ENCODE data around the gene POU2F1.
A peak's percentile ranks its signal among the peaks of the same experiment; 100 is the strongest.

The POU2F1 gene

DNA sequence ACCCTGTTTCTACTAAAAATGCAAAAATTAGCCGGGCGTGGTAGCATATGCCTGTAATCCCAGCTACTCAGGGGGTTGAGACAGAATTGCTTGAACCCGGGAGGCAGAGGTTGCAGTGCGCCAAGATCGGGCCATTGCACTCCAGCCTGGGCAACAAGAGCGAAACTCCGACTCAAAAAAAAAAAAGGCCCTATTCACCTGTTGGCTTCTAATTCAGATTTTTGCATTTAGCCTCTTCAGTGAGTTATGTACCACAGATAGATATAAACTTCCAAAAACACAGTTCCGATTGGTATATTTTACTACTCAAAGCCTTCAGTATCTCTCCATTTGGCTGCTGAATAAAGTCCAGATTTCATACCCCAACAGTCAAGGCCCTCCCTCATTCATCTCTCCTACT is 42.7 kb downstream of the POU2F1 start:
- no peak for DNase-seq (ENCODE audit: low read depth, low spot score)
- Histone ChIP-seq H3K36me3 (ENCODE audit: insufficient read depth, low read length) (no peaks in the 10 kb centered on the region), H3K27ac (no peak overlapping the region), H3K9me3 (ENCODE audit: low read depth, low read length) (no peaks in the 10 kb centered on the region), H3K9ac (ENCODE audit: insufficient read length) (no peak overlapping the region), H3K4me3 (no peak overlapping the region)
- no peak for TF ChIP-seq POLR2AphosphoS5 (IDR thresholded peaks at IDR 0.05; ENCODE audit: borderline replicate concordance, low read depth, low read length)
- TF ChIP-seq EZH2 (IDR thresholded peaks at IDR 0.05): no peak
- no peak for TF ChIP-seq FOXP2 (optimal IDR thresholded peaks at IDR 0.05; ENCODE audit: control extremely low read depth, extremely low read length, insufficient read depth)

- no peak overlapping the region for H3K4me3 ChIP-seq
- H3K9me3 ChIP-seq (ENCODE audit: low read depth, low read length): no peaks in the 10 kb centered on the region
- no peak overlapping the region for H3K27ac ChIP-seq
- no peaks in the 10 kb centered on the region for H3K36me3 ChIP-seq (ENCODE audit: insufficient read depth, low read length)
- DNase-seq (ENCODE audit: low read depth, low spot score): no peak
- TF ChIP-seq FOXP2 (optimal IDR thresholded peaks at IDR 0.05; ENCODE audit: control extremely low read depth, extremely low read length, insufficient read depth) (no peak), POLR2AphosphoS5 (IDR thresholded peaks at IDR 0.05; ENCODE audit: borderline replicate concordance, low read depth, low read length) (no peak), EZH2 (IDR thresholded peaks at IDR 0.05) (no peak)
- H3K9ac ChIP-seq (ENCODE audit: insufficient read length): no peak overlapping the region
Observed at GRCh38 chr1:167263819-167264464, 43.3 kb downstream of the POU2F1 start.

DNA sequence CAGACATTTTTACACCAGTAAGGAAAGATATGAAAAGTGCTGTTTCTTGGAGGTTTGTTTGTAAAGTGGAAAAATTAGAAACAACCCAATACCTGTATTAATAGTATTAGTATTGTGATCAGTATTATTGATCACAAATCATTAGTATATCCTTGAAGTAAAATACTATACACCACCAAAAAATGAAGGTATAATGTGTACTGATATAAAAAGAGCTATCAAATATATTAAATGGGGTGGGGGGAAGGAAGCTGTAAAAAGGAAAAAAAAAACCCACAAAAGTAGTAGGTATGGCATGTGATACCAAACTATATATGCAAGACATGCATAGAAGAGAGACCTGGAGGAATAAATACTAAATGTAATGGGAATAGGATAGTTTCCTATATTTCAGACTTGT is 46.3 kb downstream of the POU2F1 start:
- Histone ChIP-seq H3K27ac (no peak overlapping the region), H3K4me3 (no peak overlapping the region), H3K36me3 (ENCODE audit: insufficient read depth, low read length) (no peaks in the 10 kb centered on the region), H3K9me3 (ENCODE audit: low read depth, low read length) (no peaks in the 10 kb centered on the region), H3K9ac (ENCODE audit: insufficient read length) (no peak overlapping the region)
- TF ChIP-seq EZH2 (IDR thresholded peaks at IDR 0.05): no peak
- no peak for TF ChIP-seq POLR2AphosphoS5 (IDR thresholded peaks at IDR 0.05; ENCODE audit: borderline replicate concordance, low read depth, low read length)
- TF ChIP-seq FOXP2 (optimal IDR thresholded peaks at IDR 0.05; ENCODE audit: control extremely low read depth, extremely low read length, insufficient read depth): no peak
- no peak for DNase-seq (ENCODE audit: low read depth, low spot score)

DNA sequence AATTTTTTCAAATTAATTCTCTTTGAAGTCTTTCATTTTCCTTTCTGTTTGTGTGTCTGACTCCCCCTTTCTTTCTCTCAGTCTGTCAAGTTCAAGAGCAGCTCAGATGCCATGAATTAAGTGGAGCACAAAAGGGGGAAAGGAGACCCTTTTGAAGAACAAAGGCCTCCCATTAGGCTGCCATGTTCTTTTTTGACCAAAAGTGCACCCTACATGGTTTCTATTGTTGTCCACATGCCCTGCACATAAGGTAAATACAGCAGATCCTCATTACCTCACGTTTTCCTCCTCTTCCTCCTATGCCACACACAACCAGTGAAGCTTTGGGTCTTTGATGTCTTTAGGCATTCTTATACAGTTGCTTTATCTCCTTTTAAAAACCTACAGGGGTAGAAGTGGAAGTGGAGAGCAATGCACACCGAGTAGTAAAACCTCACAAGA is 47.7 kb downstream of the POU2F1 start:
- H3K9ac ChIP-seq (ENCODE audit: insufficient read length): no peak overlapping the region
- DNase-seq (ENCODE audit: low read depth, low spot score): no peak
- TF ChIP-seq EZH2 (IDR thresholded peaks at IDR 0.05) (no peak), FOXP2 (optimal IDR thresholded peaks at IDR 0.05; ENCODE audit: control extremely low read depth, extremely low read length, insufficient read depth) (no peak), POLR2AphosphoS5 (IDR thresholded peaks at IDR 0.05; ENCODE audit: borderline replicate concordance, low read depth, low read length) (no peak)
- no peaks in the 10 kb centered on the region for H3K9me3 ChIP-seq (ENCODE audit: low read depth, low read length)
- no peak overlapping the region for H3K4me3 ChIP-seq
- H3K36me3 ChIP-seq (ENCODE audit: insufficient read depth, low read length): no peaks in the 10 kb centered on the region
- no peak overlapping the region for H3K27ac ChIP-seq

DNA sequence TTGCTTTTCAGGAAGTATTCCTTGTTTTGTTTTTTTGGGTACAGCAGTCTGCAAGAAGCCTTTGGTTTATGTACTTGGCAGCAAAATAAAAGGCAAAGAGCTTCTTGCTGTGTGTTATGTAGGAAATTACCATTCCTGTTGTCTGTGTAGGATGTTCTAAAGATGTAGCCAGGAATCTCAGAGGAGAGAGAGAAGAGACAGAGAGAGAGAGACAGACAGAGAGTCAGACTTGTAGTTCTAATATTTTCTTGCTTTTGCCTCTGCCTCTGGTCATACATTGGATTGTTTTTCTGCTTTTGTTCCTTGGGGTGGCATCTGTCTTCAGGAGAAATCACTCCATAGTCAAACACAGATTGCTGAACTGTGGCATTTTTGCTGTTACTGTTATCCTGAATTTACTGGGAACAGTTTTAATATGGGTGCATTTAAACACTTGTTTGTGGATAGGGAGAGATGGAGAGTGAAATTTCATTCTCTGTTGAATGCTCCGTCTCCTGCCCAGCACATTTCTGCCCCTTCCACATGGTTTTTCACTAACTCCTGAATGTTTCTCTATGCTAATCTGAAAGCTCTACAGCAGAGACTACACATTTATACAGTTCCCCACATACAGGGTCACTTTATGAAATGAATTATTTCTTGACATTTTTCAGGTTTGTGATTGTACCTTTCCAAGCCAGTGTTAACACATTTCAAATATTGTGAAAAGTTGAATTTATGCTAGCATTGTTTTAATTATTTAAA is 49.8 kb downstream of the POU2F1 start:
- TF ChIP-seq POLR2AphosphoS5 (IDR thresholded peaks at IDR 0.05; ENCODE audit: borderline replicate concordance, low read depth, low read length) (no peak), FOXP2 (optimal IDR thresholded peaks at IDR 0.05; ENCODE audit: control extremely low read depth, extremely low read length, insufficient read depth) (no peak), EZH2 (IDR thresholded peaks at IDR 0.05) (no peak)

DNA sequence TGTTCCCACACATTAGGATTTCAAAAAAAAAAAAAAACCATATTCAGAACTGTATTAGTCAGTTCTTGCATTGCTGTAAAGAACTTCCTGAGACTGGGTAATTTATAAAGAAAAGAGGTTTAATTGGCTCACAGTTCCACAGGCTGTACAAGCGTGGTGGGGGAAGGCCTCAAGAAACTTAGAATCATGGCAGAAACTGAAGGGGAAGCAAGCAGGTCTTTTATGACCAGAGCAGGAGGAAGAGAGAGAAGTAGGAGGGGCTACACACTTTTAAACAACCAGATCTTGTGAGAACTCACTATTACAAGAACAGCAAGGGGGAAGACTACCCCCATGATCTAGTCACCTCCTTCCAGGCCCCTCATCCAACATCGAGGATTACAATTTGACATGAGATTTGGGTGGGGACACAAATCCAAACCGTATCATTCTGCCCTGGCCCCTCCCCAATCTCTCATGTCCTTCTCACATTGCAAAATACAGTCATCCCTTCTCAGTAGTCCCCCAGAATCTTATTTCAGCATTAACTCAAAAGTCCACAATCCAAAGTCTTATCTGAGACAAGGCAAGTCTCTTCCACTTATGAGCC is 51.8 kb downstream of the POU2F1 start:
- Histone ChIP-seq H3K9ac (ENCODE audit: insufficient read length) (no peak overlapping the region), H3K9me3 (ENCODE audit: low read depth, low read length) (no peaks in the 10 kb centered on the region), H3K27ac (peak overlapping the region; percentile 62), H3K4me3 (no peak overlapping the region), H3K36me3 (ENCODE audit: insufficient read depth, low read length) (no peaks in the 10 kb centered on the region)
- TF ChIP-seq POLR2AphosphoS5 (IDR thresholded peaks at IDR 0.05; ENCODE audit: borderline replicate concordance, low read depth, low read length) (no peak), FOXP2 (optimal IDR thresholded peaks at IDR 0.05; ENCODE audit: control extremely low read depth, extremely low read length, insufficient read depth) (no peak), EZH2 (IDR thresholded peaks at IDR 0.05) (no peak)
- DNase-seq (ENCODE audit: low read depth, low spot score): no peak

More for the DNA sequence above, 49.8 kb downstream of the POU2F1 start:
- no peaks in the 10 kb centered on the region for H3K36me3 ChIP-seq (ENCODE audit: insufficient read depth, low read length)
- no peak for DNase-seq (ENCODE audit: low read depth, low spot score)
- H3K9ac ChIP-seq (ENCODE audit: insufficient read length): no peak overlapping the region
- no peaks in the 10 kb centered on the region for H3K9me3 ChIP-seq (ENCODE audit: low read depth, low read length)
- H3K4me3 ChIP-seq: no peak overlapping the region
- H3K27ac ChIP-seq: 0 out of 2 replicates have a peak overlapping the region, but pooled peaks have one; percentile 34

DNA sequence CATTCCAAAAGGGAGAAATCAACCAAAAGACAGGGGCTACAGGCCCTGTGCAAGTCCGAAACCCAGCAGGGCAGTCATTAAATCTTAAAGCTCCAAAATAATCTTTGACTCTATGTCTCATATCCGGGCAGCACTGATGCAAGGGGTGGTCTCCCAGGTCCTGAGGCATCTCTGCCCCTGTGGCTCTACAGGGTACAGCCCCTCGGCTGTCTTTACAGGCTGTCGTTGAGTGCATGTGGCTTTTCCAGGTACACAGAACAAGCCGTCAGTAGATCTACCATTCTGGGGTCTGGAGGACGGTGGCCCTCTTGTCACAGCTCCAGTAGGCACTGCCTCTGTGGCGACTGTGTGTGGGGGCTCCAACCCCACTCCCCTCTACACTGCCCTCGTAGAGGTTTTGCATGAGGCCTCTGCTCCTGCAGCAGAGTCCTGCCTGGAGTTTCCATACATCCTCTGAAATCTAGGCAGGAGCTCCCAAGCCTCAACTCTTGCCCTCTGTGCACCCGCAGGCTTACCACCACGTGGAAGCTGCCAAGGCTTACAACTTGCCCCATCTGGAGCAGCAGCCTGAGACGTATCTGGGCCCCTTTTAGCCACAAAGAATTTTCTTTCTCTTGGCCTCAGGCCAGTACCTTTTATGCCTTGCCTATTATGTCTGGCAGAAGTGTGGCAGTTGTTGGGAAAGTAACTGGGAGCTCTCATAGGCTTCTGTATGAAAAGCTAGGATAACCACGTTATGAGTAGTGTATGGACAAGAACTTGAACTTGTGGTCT is 52.5 kb downstream of the POU2F1 start:
- no peaks in the 10 kb centered on the region for H3K9me3 ChIP-seq (ENCODE audit: low read depth, low read length)
- H3K27ac ChIP-seq: 0 out of 2 replicates have a peak overlapping the region, but pooled peaks have one; percentile 62
- peak overlapping the region; percentile 21 for H3K4me3 ChIP-seq
- TF ChIP-seq FOXP2 (optimal IDR thresholded peaks at IDR 0.05; ENCODE audit: control extremely low read depth, extremely low read length, insufficient read depth): no peak
- no peak for TF ChIP-seq EZH2 (IDR thresholded peaks at IDR 0.05)
- peak; percentile 10; the same call in 1 of the 2 replicates for TF ChIP-seq POLR2AphosphoS5 (IDR thresholded peaks at IDR 0.05; ENCODE audit: borderline replicate concordance, low read depth, low read length)
- peak; percentile 64 for DNase-seq (ENCODE audit: low read depth, low spot score)
- no peaks in the 10 kb centered on the region for H3K36me3 ChIP-seq (ENCODE audit: insufficient read depth, low read length)
- no peak overlapping the region for H3K9ac ChIP-seq (ENCODE audit: insufficient read length)

All from SK-N-MC (cell line).